ENCODE data around the gene CDHR5. TPM values are rescaled to one million over a fixed set of nuclear protein-coding genes. Genes with fewer than 3 reads are reported as not detected.

CDHR5 gene
- total RNA-seq, 1 experiment from 2014 or later, result not detected

- BruUV-seq (replicated peaks), result no TSS peak
- ChIA-PET CTCF (interaction anchor here (0.6 kb wide), 1 partner anchor 229 kb away, joined by 4 read pairs; no protein-coding TSS in a partner anchor), POLR2A (no interaction called here)
- Mint-ChIP-seq H3K4me1 (ENCODE audit: insufficient read depth, unreplicated experiment) (no peaks in the 10 kb centered on the region), H3K27ac (ENCODE audit: low read depth, unreplicated experiment) (no peak overlapping the region), H3K27me3 (ENCODE audit: insufficient read depth, unreplicated experiment) (no peaks in the 10 kb centered on the region), H3K9me3 (ENCODE audit: unreplicated experiment) (no peaks in the 10 kb centered on the region), H3K36me3 (ENCODE audit: insufficient read depth, unreplicated experiment) (peaks cover 75% of the 10 kb centered on the region), H3K4me3 (ENCODE audit: unreplicated experiment) (no peak overlapping the region)
- DNase-seq (ENCODE audit: unreplicated experiment), result no peak
- intact Hi-C loops (cut with micrococcal nuclease), result no loop called here
- no peak for TF ChIP-seq CTCF (IDR thresholded peaks at IDR 0.05; ENCODE audit: unreplicated experiment)
Measured at GRCh38 chr11:586376-587316, 38.1 kb downstream of the CDHR5 start.

DNA sequence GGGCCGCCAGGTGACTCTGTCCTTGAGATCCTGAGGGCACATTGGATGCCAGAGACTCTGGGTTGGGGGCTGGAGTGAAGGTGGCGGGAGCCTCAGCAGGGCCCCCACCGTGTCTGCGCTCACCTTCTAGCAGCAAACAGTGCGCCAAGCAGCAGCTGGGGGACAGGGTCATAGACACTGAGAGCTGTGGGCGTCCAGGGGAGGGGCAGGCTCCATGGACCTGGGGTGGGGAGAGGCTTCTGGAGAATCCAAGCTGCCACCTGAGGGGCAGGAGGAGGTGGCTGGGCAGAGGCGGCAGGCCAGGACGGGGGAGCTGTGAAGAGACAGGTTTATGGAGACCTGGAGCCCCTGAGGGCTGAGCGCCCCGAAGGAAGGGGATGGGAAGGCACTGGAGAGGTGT is 40.5 kb downstream of the CDHR5 start:
- Mint-ChIP-seq H3K4me3 (ENCODE audit: unreplicated experiment) (no peak overlapping the region), H3K4me1 (ENCODE audit: insufficient read depth, unreplicated experiment) (peaks cover 11% of the 10 kb centered on the region), H3K36me3 (ENCODE audit: insufficient read depth, unreplicated experiment) (peaks cover 63% of the 10 kb centered on the region), H3K27me3 (ENCODE audit: insufficient read depth, unreplicated experiment) (no peaks in the 10 kb centered on the region), H3K9me3 (ENCODE audit: unreplicated experiment) (no peaks in the 10 kb centered on the region), H3K27ac (ENCODE audit: low read depth, unreplicated experiment) (no peak overlapping the region)
- intact Hi-C loops (cut with micrococcal nuclease), result no loop called here
- CTCF ChIA-PET, result no interaction called here
- no peak for DNase-seq (ENCODE audit: unreplicated experiment)
- POLR2A ChIA-PET, result interaction anchor here (1.2 kb wide), 1 partner anchor 8 kb away, joined by 3 read pairs; the partner anchor contains the start of gene PHRF1
- BruUV-seq (replicated peaks), result no TSS peak
- no peak for TF ChIP-seq CTCF (IDR thresholded peaks at IDR 0.05; ENCODE audit: unreplicated experiment)

- ChIA-PET POLR2A (interaction anchor here (1.3 kb wide), 1 partner anchor 13 kb away, joined by 4 read pairs; no protein-coding TSS in a partner anchor), CTCF (interaction anchor here (0.5 to 0.7 kb wide), 3 partner anchors 20 to 860 kb away, joined by 3 read pairs; no protein-coding TSS in a partner anchor)
Measured at GRCh38 chr11:581752-582151, 43.0 kb downstream of the CDHR5 start.

More at GRCh38 chr11:581752-582151, 43.0 kb downstream of the CDHR5 start:
- H3K4me3 Mint-ChIP-seq (ENCODE audit: unreplicated experiment), result no peak overlapping the region
- H3K27ac Mint-ChIP-seq (ENCODE audit: low read depth, unreplicated experiment), result no peak overlapping the region
- H3K9me3 Mint-ChIP-seq (ENCODE audit: unreplicated experiment), result no peaks in the 10 kb centered on the region
- H3K36me3 Mint-ChIP-seq (ENCODE audit: insufficient read depth, unreplicated experiment), result peaks cover 39% of the 10 kb centered on the region
- DNase-seq (ENCODE audit: unreplicated experiment), result no peak
- H3K4me1 Mint-ChIP-seq (ENCODE audit: insufficient read depth, unreplicated experiment), result peaks cover 23% of the 10 kb centered on the region
- TF ChIP-seq CTCF (IDR thresholded peaks at IDR 0.05; ENCODE audit: unreplicated experiment), result no peak
- BruUV-seq (replicated peaks), result no TSS peak
- intact Hi-C loops (cut with micrococcal nuclease), result no loop called here
- no peaks in the 10 kb centered on the region for H3K27me3 Mint-ChIP-seq (ENCODE audit: insufficient read depth, unreplicated experiment)

All from MCF 10A (cell line).